Psoas muscle (tissue), 8 donors: ENCODE measurements around the gene CBR3. TPM values are rescaled to one million over a fixed set of nuclear protein-coding genes. Genes with fewer than 3 reads are reported as not detected.

Source experiments
- ATAC-seq, 4 donors: fragments of 200-7000 bp; cut with Tn5 transposase; one replicate each; pipeline ENCODE4 v1.9.1; 2020; ENCODE audit warnings: moderate library complexity in 3 of 4, mild to moderate bottlenecking in 2 of 4
- DNase-seq, 2 donors: peaks; one replicate each; pipeline ENCODE4 v3.0.0-alpha.2; 2020
- H3K27ac ChIP-seq: fragments of 200-600 bp; one replicate; pipeline ENCODE4 v1.8.0; 2022
- H3K27me3 ChIP-seq, 3 donors: fragments of 200-600 bp in 1 of 3; one replicate each; pipeline versions ENCODE4 v1.6.1 to v1.8.0; 2013 to 2022; ENCODE audit warnings: low read length in 2 of 3, mild to moderate bottlenecking in 2 of 3, moderate library complexity in 1 of 3; ENCODE audit not compliant: insufficient read depth in 3 of 3
- H3K36me3 ChIP-seq, 2 donors: fragments of 200-600 bp in 1 of 2; one replicate each; pipeline versions ENCODE4 v1.6.1 to v1.8.0; 2013 to 2022; ENCODE audit warnings: low read depth in 1 of 2, mild to moderate bottlenecking in 1 of 2, moderate library complexity in 1 of 2; ENCODE audit not compliant: insufficient read depth in 1 of 2
- H3K4me1 ChIP-seq: fragments of 200-600 bp; one replicate; pipeline ENCODE4 v1.8.0; 2022
- H3K4me3 ChIP-seq: fragments of 200-600 bp; one replicate; pipeline ENCODE4 v1.8.0; 2022; ENCODE audit warnings: mild to moderate bottlenecking
- H3K9me3 ChIP-seq: fragments of 200-600 bp; one replicate; pipeline ENCODE4 v1.8.0; 2022
- WGBS, 3 donors: extraction: QIAGEN DNeasy Blood & Tissue Kit; methylation state at CpG; one replicate each; pipeline versions ENCODE4 v1.1.6 to v1.1.7; 2013; 5-methylcytosine and 5-hydroxymethylcytosine counted together
- intact Hi-C, 2 donors: fragments of 100-400 bp; cut with DNase I; formaldehyde crosslinking; loops; one replicate each; pipeline versions ENCODE4 v1.11.0 to v1.14.2; 2022
- polyA plus RNA-seq, 3 donors: library from polyadenylated mRNA; stranded (reverse); fragments of 200-250 nt; gene quantifications; one replicate each; pipeline ENCODE4 v1.2.3, GENCODE V29; 2013
- total RNA-seq, 4 donors: library from RNA; stranded (reverse); fragmentation: NEBNext Ultra II Directional in 2 of 4; extraction: Animal tissue kit (Norgen Biotek cat#: 25700) in 2 of 4; gene quantifications; one replicate each; pipeline versions ENCODE4 v1.2.1 to v1.2.4, GENCODE V29; 2021 to 2023
- TF ChIP-seq, protein P1 (sequence below): fragments of 200-600 bp; IDR thresholded peaks from one replicate; pipeline ENCODE4 v1.8.0; 2022; ENCODE audit warnings: antibody characterized with exemption
- donor health status: healthy with polysubstance abuse.
- donor health status: DM: no; HTN: no; CAD: no; lungs with moderate emphysema.
- donor health status: Bipolar disorder and iron deficiency.
- donor health status: healthy.
- donor health status: DM: yes; HTN: yes; CAD: no.
- donor health status: DM: no; HTN: no; CAD: no.
- donor health status: DM: no; HTN: no; CAD: no.
- donor health status: DM: yes; HTN: yes; CAD: no.

Gene CBR3
- total and polyA plus RNA-seq, 7 donors = 0.64 to 1.9 (median 1.4) TPM

GRCh38 chr21:36190736-36191135 is 55.9 kb downstream of the CBR3 start:
- Histone ChIP-seq H3K4me1 (peaks cover 21% of the 10 kb centered on the region), H3K27me3 (no peaks in the 10 kb centered on the region), H3K9me3 (no peaks in the 10 kb centered on the region), H3K36me3 (no peaks in the 10 kb centered on the region), H3K27ac (no peak overlapping the region), H3K4me3 (no peak overlapping the region)
- intact Hi-C loops = no loop called here
- TF ChIP-seq, protein P1, sequence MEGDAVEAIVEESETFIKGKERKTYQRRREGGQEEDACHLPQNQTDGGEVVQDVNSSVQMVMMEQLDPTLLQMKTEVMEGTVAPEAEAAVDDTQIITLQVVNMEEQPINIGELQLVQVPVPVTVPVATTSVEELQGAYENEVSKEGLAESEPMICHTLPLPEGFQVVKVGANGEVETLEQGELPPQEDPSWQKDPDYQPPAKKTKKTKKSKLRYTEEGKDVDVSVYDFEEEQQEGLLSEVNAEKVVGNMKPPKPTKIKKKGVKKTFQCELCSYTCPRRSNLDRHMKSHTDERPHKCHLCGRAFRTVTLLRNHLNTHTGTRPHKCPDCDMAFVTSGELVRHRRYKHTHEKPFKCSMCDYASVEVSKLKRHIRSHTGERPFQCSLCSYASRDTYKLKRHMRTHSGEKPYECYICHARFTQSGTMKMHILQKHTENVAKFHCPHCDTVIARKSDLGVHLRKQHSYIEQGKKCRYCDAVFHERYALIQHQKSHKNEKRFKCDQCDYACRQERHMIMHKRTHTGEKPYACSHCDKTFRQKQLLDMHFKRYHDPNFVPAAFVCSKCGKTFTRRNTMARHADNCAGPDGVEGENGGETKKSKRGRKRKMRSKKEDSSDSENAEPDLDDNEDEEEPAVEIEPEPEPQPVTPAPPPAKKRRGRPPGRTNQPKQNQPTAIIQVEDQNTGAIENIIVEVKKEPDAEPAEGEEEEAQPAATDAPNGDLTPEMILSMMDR = no peak
- no peak for DNase-seq
- no peak for ATAC-seq
- 47 to 62% (median 57%) methylated on average over 4 of the region's 4 CpGs for WGBS, 3 donors

DNA sequence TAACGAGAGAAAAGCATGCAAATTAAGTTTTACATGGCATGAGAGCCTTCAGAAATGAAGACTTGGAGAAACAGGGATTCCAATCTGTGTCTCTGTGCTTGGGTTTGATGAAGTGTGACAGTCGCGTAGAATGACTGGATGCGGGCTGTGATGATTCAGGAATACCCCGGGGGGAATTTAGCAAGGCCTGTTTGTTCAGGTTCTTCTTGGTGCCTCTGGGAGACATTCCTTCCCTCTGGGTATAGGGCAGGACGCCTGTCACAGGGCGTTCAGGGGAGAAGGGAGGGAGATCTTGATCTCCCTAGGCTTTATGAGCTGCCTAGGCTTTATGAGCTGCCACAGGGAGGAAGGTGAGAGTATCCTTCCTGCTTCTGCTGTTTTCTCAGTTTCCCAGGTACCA is 58.3 kb downstream of the CBR3 start:
- ATAC-seq = no peak
- no peak for DNase-seq
- TF ChIP-seq, protein P1 = no peak
- Histone ChIP-seq H3K36me3 (no peaks in the 10 kb centered on the region), H3K4me3 (no peak overlapping the region), H3K27me3 (no peaks in the 10 kb centered on the region), H3K4me1 (peaks cover 16% of the 10 kb centered on the region), H3K9me3 (no peaks in the 10 kb centered on the region), H3K27ac (no peak overlapping the region)
- intact Hi-C loops = no loop called here
- WGBS, 3 donors = 79 to 86% (median 82%) methylated on average over 6 to 7 of the region's 7 CpGs

DNA sequence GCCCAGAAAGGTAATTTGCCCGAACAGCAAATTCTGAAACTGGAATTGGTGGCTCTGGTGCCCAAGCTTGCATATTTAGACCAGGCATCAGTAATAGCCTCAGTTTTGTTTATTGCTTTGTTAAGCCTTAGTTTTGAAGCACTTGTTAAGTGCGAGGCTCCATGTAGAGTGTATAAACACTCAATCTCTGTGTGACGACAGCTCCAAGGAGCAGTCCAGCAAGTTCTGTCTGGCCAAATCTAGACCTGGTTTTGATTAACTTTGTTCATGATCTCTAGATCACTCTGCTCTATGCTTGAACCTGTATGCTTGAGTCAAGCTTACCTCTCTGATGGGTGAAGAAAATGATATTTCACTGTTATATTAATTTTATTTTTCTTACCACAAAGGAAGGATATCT is 59.1 kb downstream of the CBR3 start:
- intact Hi-C loops = no loop called here
- peaks cover 8% of the 10 kb centered on the region for H3K4me1 ChIP-seq
- no peak overlapping the region for H3K27ac ChIP-seq
- no peaks in the 10 kb centered on the region for H3K9me3 ChIP-seq
- DNase-seq (no peak), ATAC-seq (no peak)
- TF ChIP-seq, protein P1 = no peak
- H3K4me3 ChIP-seq = no peak overlapping the region
- WGBS, 3 donors = 72 to 90% (median 73%) methylated on average over 3 of the region's 3 CpGs
- no peaks in the 10 kb centered on the region for H3K36me3 ChIP-seq
- no peaks in the 10 kb centered on the region for H3K27me3 ChIP-seq

DNA sequence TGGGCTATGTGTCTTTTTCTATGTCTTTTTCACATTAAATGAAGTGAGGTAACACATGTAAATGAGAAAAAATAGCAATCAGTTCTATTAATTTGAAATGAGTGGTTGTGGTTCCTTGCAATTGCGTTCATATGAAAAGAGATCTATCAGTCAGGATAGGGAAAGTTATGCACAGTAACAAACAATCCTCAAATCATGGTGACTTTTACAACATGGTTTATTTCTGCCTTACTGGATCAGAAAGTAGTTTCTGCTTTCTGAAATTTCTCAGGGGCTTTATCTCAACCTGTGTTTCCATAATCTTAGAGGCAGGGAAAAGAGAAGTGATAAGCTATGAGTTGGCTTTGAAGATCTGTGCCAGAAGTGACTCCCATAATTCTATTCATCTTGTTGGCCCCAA is 60.7 kb downstream of the CBR3 start:
- TF ChIP-seq, protein P1 = no peak
- Histone ChIP-seq H3K9me3 (no peaks in the 10 kb centered on the region), H3K27me3 (no peaks in the 10 kb centered on the region), H3K36me3 (no peaks in the 10 kb centered on the region), H3K27ac (no peak overlapping the region), H3K4me3 (no peak overlapping the region), H3K4me1 (peaks cover 3% of the 10 kb centered on the region)
- intact Hi-C loops = loop anchor here in 1 of 2 donors (5.0 kb wide), 1 partner anchor 38 kb away; the partner anchor contains the start of gene DOP1B
- no peak for DNase-seq
- ATAC-seq = no peak
- WGBS, 3 donors = 92 to 100% (median 98%) methylated on average over 1 of the region's 1 CpG

Other genes with a start within 250 kb of the CBR3 start
- gene SETD4, start 74.6 kb upstream of the CBR3 start, total RNA-seq = 10 to 100 TPM in 2 of 4 donors, 1 to 10 TPM in 2; 6.5 to 12.1 (median 10.2) TPM
- gene SETD4, start 74.6 kb upstream of the CBR3 start, polyA plus RNA-seq = 10 to 100 TPM in 2 of 3 donors, 1 to 10 TPM in 1; 8.7 to 17.9 (median 12.8) TPM
- gene CBR1, start 65.1 kb upstream of the CBR3 start, total RNA-seq = 10 to 100 TPM; 15.2 to 47.7 (median 31.0) TPM
- gene CBR1, start 65.1 kb upstream of the CBR3 start, polyA plus RNA-seq = 10 to 100 TPM; 45.9 to 94.0 (median 71.7) TPM
- gene DOP1B, start 21.7 kb downstream of the CBR3 start, total RNA-seq = 10 to 100 TPM; 12.8 to 20.7 (median 14.3) TPM
- gene DOP1B, start 21.7 kb downstream of the CBR3 start, polyA plus RNA-seq = 1 to 10 TPM; 3.1 to 7.4 (median 4.7) TPM
- gene MORC3, start 185.1 kb downstream of the CBR3 start, total RNA-seq = 10 to 100 TPM; 18.9 to 29.6 (median 26.3) TPM
- gene MORC3, start 185.1 kb downstream of the CBR3 start, polyA plus RNA-seq = 10 to 100 TPM; 12.4 to 33.5 (median 14.2) TPM